GM19372 (cell line): Measurements from ENCODE around the gene ESR1.
"Not testable (repeated sequence)": the region's sequence is repeated elsewhere in the genome, so short reads cannot be mapped to it uniquely, and the experiment has no call there.

ENCODE experiments used
- ATAC-seq: cut with Tn5 transposase; IDR thresholded peaks from one replicate; pipeline ENCODE4 v1.9.1; 2021; ENCODE audit warnings: mild to moderate bottlenecking, low read depth, moderate library complexity; ENCODE audit not compliant: unreplicated experiment

The ESR1 gene

DNA sequence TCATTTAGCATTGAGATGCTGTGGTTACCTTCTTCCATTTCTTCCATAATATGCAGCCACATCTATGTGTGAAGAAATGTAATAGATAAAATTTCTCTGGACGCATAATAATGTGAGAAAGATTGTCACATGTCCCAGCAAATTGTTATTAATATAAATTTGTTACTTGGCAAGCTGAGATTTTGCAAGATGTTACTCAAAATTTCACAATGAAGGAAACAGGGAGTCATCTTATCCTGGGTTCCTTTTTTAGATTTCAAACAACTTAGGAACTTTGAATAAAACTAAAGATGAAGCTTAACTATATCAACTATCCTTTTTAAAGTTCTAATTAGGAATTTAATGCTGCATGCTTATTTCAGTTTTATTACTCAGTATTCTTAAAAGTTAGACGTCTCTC lies 3.6 kb downstream of the ESR1 start:
- ATAC-seq = no peak

DNA sequence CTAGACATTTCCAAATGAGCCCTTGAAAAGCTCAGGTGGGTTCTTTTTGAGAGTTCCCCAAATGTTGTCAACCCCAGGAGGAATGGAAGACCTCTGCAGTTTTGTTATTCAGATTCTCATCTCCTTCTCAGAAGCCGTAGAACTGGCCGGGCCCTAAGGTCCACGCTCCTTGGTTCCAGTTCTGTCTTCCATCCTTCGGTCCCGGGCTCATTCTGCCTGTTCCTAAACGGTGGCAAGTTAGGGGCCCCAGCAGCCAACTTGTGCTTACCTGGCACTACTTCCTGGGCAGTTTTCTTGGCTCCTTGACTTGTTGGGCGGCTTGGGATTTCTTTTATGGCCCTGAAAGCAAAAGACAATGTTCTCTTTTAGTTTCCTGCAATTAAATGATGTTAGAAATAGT lies 6.4 kb downstream of the ESR1 start:
- ATAC-seq = no peak

DNA sequence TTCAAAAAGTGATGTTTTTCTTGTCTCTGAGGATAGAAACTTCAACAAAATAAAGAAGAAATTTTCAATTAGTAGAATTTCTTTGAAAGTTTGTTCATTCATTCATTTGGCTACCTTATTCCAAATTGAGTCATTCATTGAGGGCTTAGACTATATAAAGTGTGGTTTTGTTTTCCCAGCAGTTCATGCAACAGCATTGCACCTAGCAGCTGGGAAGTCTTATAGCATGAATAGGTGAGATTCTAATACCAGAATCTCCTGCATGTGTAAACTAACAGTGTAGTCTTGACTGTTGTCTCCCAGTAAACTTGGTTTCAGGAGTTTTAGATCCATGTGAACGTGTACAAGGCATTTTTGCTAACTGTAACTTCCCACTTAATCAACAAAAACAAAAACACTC lies 7.1 kb downstream of the ESR1 start:
- ATAC-seq = no peak

DNA sequence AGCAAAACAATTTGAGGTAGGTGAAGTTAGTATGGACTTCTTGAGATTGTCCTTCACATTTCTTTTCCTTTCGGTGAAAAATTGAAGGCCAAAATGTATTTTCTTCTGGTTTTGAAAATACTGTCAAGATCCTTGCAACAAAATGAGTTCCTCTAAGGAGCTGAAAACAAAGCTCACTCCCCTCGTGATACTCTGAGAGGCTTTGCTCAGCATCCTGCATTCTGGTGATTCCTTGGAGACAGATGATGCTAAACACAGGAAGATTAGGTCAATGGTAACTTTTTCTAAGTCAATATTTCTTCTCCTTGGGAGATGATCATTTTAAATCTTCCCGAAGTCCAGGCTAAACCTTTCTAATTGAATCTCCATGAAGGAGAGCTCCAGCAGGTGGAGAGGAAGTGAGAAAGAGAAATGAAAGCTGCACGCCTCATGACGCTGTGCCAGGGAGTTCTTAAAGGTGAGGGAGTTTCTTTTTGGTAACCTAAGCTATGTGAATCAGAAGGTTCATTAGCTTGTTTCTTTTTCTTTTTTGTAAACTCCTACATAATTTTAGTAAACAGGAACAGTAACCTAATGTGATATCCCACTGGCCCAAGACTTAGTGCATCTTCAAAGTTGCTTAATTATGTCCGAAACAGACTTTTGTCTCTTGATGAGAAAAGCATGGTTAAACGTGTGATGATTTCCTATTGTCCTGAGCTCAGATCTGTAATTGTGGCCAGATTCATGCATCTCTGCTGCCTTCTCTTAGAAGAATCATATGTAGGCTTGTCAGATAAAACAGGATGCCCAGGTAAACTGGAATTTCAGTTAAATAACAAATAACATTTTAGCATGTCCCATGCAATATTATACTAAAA lies 15.0 kb downstream of the ESR1 start:
- ATAC-seq = peak; percentile 97

DNA sequence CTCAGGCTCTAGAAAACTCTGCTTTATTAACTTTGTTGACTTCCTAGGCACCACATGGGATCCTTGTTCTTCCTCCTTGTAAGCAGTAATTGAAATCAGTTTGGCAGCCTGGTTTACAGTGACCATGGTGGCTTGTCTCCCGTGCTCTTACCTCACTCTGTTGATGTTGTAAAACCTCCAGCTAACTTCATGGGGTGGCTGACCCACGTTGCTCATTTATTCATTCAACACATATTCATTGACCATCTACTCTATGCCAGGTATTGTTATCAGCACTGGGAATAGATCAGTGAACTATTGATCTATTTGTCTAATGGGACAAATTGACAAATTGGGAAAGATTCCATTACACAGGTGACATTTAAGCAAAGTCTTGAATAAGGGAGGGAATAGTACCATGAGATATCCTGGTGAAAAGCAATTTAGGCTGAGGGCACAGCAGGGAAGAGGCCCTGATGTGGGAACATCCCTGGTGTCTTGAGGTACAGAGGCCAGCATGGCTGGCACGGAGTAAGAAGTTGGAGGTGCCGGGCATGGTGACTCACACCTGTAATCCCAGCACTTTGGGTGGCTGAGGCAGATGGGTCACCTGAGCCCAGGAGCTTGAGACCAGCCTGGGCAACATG lies 19.1 kb downstream of the ESR1 start:
- ATAC-seq = no peak

DNA sequence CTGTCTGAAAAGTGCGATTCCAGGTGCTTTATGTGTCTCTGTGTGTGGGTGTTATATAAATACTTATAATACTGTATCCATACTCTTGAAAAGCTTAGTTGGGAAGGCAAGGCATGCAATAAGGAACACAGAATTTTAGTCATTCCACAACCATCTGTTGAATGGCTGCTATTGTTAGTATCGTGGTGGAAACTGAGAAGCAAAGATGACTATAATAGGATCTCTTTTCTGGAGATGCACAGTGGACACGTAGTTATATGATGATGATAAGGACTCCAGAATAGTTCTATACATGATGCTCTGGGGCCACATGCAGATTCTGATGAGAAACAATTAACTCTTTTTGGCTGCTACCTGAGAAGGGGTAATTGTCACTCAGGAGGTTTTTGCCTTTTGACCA lies 25.2 kb downstream of the ESR1 start:
- no peak for ATAC-seq

DNA sequence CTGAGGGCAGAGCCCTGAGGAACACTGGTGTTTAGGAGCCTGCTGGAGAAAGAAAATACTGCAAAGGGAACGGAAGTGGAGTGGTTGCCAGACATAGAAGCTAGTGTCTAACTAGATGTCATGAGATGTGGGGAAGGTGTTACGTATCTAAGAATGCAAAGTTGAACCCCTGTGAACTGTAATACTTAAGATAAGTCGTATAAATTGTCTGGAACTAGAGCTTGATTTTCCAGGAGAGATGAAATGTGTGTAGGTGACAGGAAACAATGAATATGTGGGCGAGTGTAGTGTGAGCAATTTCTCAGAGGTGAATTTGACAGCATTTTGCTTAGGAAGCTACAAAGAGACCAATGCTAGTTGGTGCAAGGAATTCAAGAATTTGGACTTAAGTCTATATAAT lies 27.9 kb downstream of the ESR1 start:
- no peak for ATAC-seq

DNA sequence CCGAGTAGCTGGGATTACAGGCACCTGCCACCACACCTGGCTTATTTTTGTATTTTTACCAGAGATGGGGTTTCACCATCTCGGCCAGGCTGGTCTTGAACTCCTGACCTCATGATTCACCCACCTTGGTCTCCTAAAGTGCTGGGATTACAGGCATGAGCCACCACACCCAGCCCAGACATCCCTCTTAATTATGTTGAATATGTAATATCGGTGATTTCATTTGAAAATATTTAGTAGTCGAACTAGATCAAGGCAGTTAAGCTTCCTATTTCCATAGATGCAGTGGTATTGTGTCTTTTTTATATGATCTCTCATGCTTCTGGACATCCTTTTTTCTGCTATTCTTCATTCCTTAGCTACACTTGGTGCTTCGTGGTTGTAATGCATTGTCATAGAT lies 29.7 kb downstream of the ESR1 start:
- ATAC-seq = no peak

DNA sequence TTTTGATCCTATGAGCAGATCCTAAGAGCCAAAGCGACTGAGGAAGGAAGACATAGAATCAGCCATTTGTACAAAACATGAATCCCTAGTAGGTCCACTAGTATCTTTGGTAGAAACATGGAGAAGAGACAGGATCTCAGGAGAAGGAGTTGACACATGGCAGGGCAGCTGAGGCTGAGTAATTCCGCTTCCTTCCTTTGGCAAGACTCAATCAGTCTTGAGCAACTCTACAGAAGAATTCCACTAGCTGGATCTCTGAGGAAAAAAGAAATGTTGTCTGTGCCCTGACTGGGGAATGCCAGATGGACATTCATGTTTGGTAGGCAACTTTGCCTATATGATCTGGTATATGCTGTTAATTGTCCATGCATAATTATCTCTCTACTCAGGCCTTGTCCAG lies 35.3 kb downstream of the ESR1 start:
- no peak for ATAC-seq

DNA sequence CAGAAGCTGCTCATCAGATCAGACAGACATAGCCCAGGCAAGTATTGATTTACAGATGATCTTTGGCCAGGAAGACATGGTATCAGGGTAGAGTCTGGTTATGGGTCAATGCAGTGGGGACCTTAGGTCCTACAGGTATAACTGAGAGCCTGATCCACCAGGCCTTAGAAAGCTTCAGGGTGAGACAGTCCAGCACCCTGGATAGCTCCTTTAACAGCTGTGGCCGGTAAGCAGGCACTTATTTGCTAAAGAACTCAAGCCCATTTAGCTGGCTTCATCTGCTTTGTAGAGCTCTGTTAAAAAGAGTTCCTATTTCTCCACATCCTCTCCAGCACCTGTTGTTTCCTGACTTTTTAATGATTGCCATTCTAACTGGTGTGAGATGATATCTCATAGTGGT lies 39.6 kb downstream of the ESR1 start:
- no peak for ATAC-seq

DNA sequence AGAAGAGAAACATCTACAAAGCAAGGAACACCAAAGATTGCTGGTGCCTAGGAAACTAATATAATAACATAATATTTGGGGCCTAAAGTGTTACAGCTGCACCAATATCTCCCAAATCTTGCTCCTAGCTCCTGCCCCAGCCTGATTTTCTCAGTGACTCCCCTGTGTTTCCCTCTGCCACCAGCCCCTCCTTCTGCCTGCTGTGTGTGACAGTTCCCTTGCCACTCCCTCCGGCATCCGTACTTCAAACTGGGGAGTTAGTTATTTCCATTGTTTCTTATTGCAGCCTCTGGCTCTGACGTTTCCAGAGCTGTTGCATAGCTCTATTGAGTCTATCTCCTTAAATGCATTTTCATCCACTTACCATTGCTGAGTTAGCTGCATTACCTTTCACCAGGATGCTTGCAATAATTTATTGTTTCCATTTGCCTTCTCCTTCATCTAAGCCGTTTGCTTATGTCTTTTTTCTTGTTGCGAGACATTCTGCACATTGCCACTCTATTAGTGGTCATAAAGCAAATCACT lies 43.1 kb downstream of the ESR1 start:
- ATAC-seq = no peak

DNA sequence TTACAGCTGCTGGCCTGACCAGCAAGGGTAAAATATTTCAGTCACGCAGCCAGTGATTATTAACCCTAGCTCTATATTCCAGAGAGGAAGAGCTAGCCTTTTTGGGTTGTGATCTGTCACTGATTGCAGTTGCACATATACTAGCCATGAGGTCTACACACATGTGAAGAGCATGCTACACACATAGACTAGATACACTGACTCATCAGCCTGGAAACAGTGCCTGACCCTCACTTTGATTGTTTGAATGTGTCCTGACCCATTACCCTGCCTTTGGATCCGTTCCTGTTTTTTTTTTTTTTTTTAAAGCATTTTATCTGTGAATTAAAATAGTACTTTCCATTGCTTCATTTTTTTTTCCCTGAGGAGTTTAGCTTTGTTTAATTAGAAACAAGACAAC lies 50.8 kb downstream of the ESR1 start:
- no peak for ATAC-seq

DNA sequence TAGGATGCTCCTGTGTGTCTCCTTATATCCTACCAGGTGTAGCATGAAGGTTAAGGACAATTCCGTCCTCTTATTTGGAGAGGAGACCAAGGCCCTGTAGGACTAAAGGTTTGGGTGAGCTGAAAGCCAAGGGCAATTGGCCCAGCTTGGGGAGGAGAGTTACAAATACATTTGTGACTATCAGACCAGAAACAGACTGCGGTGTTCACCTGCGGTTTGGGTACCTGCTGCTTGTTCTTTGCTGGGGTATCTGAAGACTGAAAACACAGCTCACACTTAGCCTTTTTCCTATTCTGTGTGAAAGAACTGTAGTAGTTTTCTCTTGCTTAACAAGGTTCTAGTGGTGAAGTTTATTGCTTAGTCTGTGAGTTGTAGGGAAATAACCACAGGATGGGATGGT lies 55.0 kb downstream of the ESR1 start:
- no peak for ATAC-seq

DNA sequence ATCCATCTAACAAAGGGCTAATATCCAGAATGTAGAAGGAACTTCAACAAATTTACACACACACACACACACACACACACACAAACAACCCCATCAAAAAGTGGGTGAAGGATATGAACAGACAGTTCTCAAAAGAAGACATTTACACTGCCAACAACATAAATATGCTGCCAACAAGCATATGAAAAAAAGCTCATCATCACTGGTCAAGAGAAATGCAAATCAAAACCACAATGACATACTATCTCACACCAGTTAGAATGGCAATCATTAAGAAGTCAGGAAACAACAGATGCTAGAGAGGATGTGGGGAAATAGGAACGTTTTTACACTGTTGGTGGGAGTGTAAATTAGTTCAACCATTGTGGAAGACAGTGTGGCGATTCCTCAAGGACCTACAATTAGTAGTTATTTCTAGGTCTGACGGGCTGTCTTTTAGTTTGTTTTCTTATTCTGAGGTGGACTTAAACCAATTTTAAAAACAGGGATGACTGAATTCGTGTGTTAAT lies 59.9 kb downstream of the ESR1 start:
- ATAC-seq = not testable (repeated sequence)

DNA sequence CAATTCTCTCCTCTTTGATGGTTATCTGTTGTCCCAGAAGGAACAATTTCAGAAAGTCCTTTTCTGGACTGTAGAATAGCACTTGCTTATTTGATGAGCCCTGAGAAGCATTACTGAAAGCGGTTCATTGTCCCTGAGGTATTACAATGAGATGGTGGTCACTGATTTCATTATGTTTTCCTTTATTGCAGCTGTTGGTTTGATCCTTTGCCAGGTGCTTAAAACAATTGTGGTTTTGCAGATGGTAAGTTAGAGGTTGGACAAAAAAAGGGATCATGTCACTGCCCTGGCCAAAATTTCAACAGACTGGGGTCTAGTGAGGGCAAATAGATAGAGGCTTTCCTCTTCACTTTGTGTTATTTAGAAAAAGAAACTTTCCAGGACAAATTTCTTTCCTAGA lies 61.9 kb downstream of the ESR1 start:
- no peak for ATAC-seq

DNA sequence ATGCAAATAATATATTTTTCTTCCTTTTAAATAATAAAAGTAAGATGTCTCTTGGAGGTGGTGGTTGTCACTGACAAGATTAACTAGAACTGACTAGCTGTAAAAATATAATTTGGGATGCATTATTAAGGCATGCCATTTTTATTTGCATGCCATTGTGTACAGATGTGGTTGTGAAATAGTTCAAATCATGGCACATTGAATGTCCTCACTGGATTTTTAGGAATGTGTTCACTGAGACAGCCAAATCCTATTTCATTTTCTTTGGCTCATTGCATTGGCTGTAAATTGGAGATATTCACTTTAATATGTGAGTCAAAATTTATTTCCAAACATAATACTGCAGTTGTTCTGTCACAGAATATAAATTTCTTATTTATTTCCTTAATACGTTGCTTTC lies 62.3 kb downstream of the ESR1 start:
- ATAC-seq = no peak

DNA sequence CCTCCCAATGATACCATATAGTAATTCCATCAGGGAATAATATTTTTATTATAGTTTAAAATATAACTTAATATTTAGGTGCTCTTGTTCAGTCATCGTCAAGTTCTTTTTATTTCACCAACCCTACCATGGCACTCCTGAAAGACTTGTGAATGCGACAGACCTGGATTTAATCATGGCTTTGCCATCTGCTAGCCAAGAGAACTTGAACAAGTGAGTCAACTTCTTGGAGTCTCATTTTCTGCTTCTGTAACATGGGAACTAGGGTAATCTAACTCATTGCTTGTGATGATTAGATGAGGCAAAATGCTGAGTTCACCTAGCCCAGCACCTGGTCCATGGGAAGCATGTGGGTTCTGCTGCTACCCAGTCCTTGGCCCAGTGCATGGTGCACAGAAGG lies 62.9 kb downstream of the ESR1 start:
- ATAC-seq = no peak

DNA sequence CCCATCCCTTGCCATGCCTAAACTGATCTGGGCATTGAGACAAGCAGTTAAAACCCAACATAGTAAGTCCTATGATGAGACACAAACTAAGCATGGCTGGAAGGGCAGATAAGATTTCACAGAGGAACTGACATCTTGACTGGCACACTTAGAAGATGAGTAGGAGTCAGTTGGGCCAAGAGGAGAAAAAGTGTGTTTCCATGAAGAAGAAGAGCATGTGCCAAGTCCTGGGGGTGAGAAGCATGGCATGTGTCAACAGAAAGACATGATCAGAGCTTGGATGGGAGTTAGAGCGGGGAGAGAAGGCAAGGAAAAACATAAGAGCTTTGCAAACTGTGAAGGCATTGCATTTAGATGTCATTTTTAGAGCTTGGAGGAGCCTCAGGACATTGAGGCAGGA lies 68.0 kb downstream of the ESR1 start:
- ATAC-seq = no peak

DNA sequence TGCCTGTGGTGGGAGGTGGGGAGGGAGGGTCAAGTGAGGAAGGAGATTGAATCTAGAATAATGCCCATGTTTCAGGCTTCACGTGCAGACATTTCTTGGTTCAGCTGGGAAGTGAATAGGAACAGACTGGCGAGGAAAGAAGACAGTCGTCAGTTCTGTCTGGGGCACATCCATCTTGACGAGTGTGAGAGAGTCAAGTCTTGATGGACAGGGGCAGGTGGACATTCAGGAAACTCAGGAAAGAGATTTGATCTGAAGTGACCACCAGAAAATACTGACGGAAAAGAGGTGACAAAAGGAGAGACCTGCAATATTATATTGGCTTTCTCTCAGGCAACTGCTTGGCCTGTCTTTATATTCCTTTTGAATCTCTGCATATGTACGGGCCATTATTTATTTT lies 68.6 kb downstream of the ESR1 start:
- ATAC-seq = no peak

DNA sequence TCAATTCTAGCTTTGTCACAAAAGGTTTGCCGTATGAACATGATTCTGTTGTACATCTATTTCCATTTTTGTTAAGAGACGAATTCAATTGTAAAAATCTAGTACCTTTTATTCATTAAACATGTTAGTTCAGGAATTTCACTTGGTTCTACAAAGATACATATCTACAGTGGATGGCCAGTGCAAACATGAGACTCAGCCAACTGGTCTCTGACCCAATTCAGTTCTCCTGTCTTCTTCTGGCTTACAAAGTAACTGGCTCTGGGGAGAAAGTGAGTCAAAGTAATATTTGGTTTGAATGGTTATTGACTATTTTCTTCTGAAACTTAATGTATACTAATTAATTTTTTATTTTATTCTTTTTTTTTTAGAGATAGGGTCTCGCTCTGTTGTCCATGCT lies 70.0 kb downstream of the ESR1 start:
- no peak for ATAC-seq

DNA sequence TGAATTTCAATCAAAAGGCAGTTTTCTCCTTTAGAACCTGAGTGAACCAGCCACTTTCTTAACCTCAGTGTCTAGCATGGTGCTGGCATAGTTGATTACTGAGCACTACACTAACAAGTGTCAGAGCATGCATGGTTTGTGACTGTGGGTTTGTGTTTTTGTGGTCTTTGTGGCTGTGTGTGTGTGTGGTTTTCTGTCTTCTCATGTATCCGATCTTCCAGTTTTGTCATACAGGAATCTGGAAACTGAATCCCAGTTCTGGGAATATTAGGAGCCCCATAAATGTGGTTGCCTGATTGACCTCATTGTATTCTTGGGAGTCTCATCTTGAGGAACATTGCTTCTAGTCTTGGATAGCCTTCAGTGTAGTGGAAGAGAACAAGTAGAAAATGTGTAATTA lies 73.7 kb downstream of the ESR1 start:
- ATAC-seq = no peak

DNA sequence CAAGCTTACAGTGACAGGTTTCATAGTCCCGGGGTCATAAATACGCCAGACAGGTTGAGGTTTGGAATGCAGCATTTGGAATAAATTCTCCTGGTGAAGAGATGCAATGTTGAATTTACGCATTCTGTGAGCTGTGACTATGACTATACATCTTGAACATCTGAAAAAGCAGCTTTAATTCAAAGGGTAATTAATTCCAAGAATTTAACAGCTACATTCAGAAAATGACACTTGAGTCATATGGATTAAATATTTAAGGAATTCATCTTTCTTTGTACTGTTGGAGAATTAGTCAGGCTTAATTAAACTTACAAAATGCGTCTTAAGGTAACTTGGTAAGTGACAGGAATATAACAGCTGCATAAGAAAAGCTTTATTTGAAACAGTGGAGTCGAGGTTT lies 74.7 kb downstream of the ESR1 start:
- no peak for ATAC-seq
